HG02885 (cell line): ENCODE results near the gene TRAF7.
"Not testable (repeated sequence)": the region's sequence is repeated elsewhere in the genome, so short reads cannot be mapped to it uniquely, and the experiment has no call there.

ENCODE experiments used
- ATAC-seq: cut with Tn5 transposase; IDR thresholded peaks from one replicate; pipeline ENCODE4 v1.9.1; 2021; ENCODE audit warnings: mild to moderate bottlenecking; ENCODE audit not compliant: unreplicated experiment, poor library complexity

The TRAF7 gene

DNA sequence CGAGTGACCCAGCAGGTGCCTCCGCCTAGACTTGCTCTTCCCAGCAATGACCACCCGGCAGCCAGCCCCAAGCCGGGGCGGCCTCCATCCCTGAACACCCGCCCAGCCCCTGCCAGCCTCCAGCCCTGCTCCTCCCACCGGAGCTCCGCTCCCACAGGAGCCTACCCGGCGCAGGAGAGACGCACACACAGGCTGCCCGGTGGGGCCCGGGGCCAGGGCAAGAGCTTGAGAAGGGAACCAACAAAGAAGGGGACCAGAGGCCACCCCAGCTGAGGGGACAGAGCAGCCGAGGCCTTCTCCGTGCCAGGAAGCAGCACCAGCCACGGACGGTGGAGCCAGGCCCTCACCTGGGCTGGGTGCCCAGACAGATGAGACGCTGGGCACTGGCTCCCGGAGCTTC, 33.7 kb upstream of the TRAF7 start:
- no peak for ATAC-seq

DNA sequence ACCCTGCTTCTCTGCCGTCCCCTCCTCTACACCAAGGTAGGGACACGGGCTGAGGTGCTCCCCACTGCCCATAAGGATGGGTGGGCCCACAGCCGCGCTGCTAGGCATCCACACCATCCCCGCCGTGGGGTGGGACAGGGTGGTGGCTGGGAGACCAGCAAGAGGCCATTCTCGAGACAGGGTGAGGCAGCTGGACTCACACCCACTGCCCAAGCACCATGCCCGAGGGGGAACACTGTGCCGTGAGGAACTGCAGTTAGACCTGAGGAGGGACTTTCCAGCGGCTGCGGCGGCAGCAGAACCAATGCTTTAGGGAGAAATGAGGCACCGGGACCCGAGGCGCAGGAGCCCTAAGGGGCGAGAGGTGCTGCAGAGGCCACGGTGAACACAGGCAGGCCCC, 33.2 kb upstream of the TRAF7 start:
- ATAC-seq = no peak

DNA sequence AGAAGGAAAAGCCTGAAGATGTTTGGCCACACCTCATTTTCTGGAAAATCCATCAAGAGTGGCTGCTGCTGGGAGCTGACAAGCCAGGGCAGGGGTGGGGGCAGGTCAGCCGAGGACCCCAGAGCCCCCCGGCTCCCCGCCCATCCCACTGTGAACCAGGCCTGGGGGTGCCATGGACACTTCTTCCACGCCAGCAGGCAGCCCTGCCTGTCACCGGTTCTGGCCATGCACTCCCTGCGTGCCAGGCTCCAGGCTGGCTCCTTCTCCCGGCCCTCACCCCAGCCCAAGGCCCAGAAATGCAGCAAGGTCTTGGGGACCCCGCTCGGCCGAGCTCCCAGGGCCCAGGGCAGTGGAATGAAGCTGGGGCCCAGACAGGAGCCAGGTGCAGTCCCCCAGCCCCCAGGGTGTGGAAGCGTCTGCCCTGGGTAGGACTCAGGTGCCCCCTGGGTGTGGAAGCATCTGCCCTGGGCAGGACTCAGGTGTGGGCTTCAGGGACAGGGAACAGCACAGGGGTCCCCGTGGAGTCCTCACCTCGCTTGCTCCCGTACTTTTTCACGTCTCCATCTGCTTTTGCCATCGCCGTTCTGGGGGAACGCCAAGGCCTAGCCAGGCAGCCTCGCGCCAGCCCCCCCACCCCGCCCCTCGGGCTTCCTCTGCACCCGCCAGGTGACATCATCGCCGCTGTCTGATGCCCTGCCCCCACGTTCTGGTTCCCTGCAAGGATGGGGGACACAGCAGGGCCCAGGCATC, 32.5 kb upstream of the TRAF7 start:
- not testable (repeated sequence) for ATAC-seq

DNA sequence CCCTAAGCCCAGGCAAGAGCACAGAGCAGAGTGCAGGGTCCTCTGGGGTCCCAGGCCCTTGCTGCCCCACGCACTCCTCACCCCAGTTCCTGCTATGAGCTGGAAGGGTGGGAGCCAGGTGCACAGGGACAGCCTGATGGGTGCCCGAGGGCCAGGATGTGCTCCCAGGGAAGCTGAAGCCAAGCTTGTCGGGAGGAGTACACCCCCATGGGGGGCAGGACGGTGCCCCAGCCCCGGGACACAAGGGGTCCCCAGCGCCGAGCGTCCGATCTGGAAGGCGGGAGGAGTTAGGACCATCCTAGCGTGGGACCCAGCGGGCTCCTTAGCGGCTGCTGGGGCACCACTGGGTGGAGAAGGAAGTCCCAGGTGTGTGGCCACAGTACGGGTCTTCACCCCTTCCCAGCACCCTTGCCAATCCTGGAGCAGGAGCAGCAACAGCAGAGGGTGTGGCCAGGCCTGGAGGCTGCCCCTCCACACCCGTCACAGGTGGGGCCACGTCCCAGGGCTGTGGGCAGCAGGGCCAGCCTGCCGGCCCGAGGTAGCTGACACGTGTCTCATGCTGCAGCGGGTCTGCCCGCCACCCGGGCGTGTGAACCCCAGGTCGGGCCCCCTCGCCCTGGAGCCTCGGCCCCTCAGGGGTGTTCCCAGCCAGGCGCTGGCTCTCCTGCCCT, 31.7 kb upstream of the TRAF7 start:
- ATAC-seq = not testable (repeated sequence)

DNA sequence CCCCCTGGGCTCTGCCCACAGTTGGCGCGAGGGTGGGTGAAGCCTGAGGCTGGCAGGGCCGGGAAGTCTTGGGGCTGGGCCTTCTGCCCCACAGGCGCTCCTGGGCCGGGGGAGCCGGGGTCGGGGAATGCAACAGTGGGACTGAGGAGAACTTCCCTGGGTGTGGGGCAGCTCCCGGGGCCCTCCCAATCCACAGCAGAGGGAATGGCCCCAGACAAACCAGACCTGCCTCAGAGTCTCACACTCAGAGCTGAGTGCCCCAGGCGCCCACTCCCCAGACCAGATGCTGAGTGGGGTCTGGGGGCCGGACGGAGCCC, 31.2 kb upstream of the TRAF7 start:
- ATAC-seq = not testable (repeated sequence)

DNA sequence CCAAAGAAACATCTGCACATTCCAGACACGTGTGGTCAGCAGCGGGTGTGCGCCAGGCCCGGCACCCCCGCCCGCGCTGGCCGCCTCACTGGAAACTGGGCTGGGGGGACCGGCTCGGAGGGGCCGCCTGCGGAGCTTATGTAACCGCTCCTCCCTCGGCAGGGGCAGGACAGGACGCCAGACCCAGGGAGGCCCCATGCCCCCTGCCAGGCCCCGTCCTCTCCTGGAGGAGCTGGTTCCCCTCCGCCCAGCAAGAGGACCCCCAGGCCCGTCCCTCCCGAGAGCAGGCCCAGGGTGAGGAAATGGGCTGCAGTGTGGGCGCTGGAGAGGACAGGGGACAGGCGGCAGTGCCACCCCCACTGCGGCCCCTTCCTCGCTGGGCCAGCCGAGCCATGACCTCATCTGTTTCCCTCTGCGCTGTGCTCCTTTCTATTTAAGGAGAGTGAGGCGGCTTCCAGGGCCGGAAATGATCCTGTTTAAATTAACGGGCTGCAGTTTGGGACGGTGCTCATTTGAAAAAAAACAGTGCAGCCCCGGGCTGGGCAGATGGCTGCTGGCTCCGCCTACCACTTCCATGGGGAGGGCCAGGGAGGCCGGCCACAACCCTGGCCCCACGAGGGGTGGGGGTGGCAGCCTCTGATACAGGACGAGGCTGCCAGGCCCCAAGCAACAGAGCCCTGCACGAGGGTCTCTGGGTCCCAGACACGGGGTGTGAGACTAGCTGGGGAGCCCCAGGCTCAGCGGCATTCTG, 30.7 kb upstream of the TRAF7 start:
- not testable (repeated sequence) for ATAC-seq

DNA sequence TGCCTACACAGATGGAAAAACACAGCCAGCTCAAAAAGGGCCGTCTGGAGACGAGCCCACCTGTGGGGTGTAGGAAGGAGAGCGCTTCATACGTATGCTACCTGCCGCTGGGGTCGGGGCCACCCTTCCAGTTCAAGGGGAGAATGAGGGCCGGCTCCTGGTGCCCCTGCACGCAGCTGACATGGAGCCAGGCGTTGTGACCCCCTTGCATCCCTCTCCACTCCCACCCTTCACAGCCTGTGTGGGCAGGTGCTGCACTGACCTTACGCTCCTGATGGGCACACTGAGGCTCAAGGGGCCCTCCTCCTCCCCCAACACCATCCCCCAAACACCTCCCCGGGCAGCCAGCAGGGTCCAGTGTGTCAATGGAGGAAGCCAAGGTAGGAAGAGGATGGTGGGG, 30.0 kb upstream of the TRAF7 start:
- ATAC-seq = not testable (repeated sequence)

DNA sequence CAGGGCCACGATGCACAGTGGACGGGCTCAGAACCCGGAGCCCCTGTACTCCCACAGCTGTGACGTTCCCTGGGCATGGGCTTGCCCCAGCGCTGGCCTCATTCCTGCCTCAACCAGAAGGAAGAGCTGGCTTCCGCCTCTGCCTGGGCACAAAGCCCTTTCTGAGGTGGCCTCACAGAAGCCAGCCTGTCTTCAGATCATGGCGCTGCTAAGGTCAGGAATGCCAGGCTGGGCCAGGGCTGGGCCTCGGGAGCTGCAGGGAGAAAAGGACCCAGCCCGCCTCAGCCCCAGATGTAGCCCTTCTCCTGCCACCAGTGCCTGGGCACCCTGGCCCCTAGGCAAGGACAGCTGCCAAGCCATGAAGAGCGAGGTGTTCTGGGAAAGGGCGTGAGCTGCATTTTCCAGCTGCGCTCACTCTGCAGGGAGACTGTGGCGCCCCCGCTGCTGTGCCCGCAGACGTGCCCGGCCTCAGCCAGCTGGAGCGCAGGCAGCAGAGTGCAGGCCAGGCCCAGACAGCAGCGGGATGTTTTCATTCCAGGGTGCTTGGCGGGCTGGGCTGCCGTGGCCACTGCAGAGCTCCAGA, 29.3 kb upstream of the TRAF7 start:
- not testable (repeated sequence) for ATAC-seq

DNA sequence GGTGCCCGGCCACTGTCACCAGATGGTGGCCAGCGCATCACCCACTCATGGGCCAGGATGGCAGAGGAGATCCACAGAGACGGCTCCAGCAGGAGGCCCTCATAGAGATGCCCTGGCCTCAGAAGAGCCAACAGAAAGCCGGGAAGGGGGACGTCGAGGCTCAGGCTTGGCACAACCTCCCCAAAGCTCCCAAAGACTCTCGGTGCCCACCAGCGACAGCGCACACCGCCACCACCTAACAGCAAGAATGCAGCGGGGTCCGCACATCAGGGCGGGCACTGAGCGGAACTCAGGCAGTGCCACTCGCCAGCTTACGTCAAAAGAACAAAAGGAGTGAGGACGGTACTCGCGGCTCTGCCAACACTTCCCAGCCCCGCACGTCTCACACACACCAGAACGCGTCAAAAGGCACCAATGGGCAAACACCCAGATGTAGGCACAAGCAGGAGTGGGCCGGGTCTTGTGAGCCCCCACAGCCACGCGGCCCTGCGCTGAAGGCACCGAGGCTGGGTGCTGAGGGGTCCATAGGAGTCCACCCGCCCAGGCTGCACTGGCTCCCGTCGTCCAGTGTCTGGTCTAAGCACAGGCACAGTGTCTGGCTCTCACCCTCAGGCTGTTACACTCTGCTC, 28.5 kb upstream of the TRAF7 start:
- ATAC-seq = not testable (repeated sequence)

DNA sequence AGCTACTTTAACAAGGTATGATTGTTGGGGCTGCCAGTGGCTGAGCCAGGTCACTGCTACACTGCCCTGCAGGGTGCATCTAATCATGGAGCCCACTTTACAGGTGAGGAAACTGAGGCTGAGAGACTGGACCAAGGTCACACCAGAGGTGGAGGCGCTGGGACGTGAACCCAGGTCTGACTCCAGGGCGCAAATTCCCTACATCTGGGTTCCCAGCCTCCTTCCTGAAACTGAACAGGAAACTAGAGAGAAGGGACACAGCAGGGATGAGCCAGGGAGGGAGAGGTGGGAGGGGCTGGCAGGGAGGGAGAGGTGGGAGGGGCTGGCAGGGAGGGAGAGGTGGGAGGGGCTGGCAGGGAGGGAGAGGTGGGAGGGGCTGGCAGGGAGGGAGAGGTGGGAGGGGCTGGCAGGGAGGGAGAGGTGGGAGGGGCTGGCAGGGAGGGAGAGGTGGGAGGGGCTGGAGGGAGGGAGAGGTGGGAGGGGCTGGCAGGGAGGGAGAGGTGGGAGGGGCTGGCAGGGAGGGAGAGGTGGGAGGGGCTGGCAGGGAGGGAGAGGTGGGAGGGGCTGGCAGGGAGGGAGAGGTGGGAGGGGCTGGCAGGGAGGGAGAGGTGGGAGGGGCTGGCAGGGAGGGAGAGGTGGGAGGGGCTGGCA, 27.8 kb upstream of the TRAF7 start:
- ATAC-seq = not testable (repeated sequence)

DNA sequence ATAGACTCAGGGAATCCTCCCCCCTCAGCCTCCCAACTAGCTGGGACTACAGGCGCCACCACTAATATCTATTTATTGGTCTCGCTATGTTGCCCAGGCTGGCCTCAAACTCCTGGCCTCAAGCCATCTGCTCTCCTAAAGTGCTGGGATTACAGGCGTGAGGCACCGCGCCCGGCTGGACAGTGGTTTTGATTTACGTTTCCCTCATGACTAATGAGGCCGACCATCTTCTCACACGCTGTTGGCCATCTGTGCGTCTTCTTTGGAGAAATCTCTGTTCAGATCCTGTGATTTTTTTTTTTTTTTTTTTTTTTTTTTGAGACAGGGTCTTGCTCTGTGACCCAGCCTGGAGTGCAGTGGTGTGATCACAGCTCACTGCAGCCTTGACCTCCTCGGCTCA, 26.3 kb upstream of the TRAF7 start:
- ATAC-seq = not testable (repeated sequence)

DNA sequence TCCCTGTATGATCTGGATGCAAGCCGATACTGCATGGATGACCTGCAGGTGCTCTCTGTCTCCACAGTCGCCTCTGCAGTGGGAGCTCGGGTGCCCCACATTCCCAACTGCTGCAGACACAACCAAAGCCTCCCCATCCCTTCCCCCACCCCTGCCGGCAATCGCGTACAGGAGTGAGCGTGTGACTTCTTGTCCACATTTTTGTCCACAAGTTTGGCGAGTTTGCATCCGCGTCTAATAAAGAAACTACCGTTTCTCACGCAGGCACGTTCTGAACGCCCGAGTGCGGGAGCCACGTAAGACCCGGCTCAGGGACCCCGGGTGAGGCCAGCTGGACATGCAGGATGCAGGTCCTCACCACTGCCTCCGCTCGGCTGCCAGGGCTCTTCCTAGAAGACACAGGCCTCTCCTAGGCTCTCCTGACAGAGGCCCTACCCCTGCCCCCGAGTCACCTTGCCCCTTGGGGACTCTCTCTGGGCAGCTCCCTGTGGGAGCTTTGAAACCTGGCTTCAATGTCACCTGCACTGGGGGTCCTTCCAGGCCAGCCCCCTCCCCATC, 25.6 kb upstream of the TRAF7 start:
- ATAC-seq = not testable (repeated sequence)

DNA sequence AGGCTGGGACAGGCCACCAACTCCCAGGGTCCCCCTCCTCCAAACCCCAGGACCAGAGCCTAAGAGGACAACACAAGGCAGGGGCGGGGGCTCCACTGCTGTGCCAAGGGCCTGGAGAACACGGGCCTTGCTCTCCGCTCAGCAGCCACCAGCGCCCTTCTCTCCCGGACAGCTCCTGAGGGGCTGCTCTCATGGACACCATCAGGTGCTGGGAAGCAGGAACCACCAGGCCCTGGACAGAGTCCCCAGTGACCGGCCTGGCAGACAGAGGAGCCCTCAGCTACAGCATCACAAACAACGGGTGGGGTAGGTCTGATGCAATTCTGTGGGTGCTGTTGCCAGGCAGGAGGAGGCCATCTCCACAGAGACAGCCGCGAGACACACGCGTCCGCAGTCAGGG, 21.8 kb upstream of the TRAF7 start:
- not testable (repeated sequence) for ATAC-seq

DNA sequence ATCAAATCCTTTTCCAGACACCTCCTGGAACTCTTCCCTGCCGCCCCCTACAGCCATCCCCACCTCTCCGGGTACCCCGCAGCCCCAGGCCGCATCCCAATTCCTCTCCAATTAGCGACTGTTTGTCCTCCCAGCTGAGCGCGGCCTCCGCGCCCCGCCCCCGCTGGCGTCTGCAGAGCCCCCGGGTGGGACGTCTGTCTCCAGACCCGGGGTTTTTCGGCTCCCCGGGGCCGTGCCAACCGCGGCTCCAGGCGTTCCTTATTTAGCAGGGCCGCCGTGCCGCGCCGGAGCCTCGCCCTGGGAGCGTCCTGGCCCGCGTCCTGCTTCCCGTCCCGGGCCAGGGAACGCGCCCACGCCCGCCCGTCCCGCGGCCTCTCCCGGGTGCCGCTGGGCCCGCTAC, 20.5 kb upstream of the TRAF7 start:
- ATAC-seq = not testable (repeated sequence)

DNA sequence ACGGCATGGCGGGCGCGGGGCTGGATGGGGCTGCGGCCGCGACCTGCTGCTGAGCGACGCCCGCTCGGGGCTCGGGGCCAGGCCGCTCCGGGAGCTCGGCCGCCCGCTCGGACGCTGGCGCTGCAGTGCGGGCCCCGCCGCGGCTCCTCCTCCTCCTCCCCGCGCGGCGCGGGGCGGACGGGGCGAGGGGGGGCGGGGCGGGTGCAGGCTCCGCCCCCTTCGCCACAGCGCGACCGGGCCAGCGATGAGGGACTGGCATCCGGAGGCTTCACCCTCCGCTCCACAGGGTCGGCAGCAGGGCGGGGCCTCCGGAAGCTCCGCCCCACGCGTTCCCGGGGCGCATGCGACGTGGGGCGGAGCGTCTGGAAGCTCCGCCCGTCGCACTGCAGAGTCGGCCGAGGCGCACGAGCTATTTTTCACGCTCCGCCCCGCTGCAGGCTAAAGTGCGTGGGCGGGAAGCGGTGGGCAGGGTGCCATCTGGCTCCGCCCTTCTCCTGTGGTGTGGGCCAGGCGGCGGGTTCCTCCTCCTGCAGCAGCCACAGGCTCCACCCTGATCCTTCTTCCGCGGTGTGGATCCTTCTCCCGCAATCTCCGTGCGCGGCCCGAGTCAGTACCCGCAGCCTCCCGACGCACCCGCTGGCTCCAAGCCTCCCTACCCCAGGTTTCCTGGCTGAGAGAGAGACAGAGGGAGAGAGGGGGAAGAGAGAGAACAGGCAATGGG, 19.7 kb upstream of the TRAF7 start, which contains the start of gene PKD1:
PKD1 (minus strand) TSS at position 129 of the 721 bp plus-strand sequence. CDS start 209 bp downstream, outside the sequence.
- ATAC-seq = peak; percentile 40

DNA sequence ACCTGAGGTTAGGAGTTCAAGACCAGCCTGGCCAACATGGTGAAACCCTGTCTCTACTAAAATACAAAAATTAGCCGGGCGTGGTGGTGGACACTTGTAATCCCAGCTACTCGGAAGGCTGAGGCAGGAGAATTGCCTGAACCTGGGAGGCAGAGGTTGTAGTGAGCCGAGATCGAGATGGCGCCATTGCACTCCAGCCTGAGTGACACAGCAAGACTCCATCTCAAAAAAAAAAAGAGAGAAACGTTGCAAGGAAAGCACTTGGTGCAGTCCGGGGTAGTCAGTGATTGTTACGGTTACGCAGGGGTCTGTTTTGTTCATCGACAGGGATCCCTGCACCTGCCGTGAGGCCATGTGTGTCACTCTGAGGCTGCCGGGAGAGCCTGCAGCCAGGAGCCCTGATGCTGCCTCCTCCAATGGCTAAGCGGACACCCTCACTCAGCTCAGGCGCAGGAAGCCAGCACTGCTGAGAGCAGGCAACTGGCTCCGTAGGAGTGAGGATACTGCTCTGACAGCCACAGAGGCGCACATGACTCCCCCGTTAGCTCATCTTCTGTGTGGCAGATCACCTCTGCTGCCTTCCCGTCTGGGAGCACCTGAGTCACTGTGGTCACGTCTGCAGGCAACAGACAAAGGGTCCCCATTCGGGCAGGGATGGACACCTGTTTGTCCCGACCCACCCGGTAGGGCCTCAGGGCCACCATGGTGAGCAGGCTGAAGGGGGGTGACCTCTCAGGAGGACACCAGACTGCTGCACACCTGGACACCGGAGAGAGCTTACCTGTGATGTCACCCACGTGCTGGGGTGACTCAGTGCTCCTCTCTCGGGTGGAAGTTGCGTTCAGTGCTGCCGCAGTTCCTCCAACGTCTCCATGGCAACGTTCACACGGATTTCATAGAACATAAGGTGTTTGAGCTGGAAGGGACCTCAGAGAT, 12.4 kb upstream of the TRAF7 start:
- no peak for ATAC-seq

DNA sequence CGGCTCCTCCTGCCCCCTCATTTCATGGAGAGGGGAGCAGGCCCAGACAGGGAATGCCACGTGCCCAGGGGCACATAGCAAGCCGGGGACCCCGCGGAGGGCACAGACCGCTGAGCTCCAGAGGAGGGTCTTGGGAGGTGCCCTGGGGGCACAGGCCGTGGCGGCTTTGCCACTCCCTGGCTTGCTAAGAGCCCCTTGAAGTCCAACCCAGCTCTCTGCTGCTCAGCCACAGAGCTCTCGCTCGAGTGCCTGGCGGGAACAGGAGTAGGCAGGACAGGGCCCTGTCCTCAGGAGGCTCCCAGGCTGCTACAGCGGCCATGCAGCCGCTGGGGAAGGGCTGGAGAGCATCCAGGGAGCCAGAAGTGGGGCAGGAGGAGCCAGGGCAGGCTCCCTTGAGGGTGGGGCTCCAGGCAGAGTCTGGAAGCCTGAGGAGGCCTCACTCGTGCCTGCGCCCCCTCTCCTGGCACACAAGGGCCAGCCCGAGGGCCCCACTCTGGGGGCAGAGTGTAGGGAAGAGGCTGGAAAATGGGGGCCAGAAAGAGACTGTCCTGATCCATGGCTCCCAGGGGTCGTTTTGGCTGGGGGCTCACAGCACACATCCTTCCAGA, 11.6 kb upstream of the TRAF7 start:
- ATAC-seq = no peak
